K562 (cell line): Measurements from ENCODE around the gene SLC44A2. TPM values are rescaled to one million over a fixed set of nuclear protein-coding genes. Genes with fewer than 3 reads are reported as not detected.
A peak's percentile ranks its signal among the peaks of the same experiment; 100 is the strongest.

ENCODE experiments used
- BACH1 ChIP-seq: fragments of 200-800 bp; sonication (Bioruptor generic); IDR thresholded peaks from 2 replicates; pipeline ENCODE4 v1.6.1; 2016; ENCODE audit warnings: missing genetic modification characterization, missing compliant biosample characterization
- BHLHE40 ChIP-seq: IDR thresholded peaks from 2 replicates; pipeline ENCODE4 v1.6.1; 2011; ENCODE audit warnings: low read length, improper control_type of control experiment
- BMI1 ChIP-seq: fragments of 150-350 bp; IDR thresholded peaks from 2 replicates; pipeline ENCODE4 v1.6.1; 2014; ENCODE audit warnings: low read length
- BRD4 ChIP-seq: fragments of 200-600 bp; sonication (generic); IDR thresholded peaks from 2 replicates; pipeline ENCODE4 v1.6.1; 2017; ENCODE audit warnings: inconsistent platforms
- CCNT2 ChIP-seq: IDR thresholded peaks from 2 replicates; pipeline ENCODE4 v1.6.1; 2011; ENCODE audit warnings: borderline replicate concordance, low read depth, mild to moderate bottlenecking, moderate library complexity, mixed read lengths, low read length; ENCODE audit not compliant: insufficient read length; ENCODE audit errors: extremely low read depth
- CREBBP ChIP-seq: IDR thresholded peaks from one replicate; pipeline ENCODE4 v1.6.1; 2012; ENCODE audit warnings: low read depth, mild to moderate bottlenecking, control low read depth, inconsistent platforms, low read length
- EGR1 ChIP-seq: fragments of 450-650 bp; conservative IDR thresholded peaks from 2 replicates; pipeline ENCODE4 v1.6.1; 2017; ENCODE audit warnings: mild to moderate bottlenecking
- FOSL1 ChIP-seq: fragments of 200-800 bp; sonication (Bioruptor generic); conservative IDR thresholded peaks from 2 replicates; pipeline ENCODE4 v1.6.1; 2016; ENCODE audit warnings: missing genetic modification characterization, missing compliant biosample characterization
- FOXA1 ChIP-seq: fragments of 450-650 bp; IDR thresholded peaks from 2 replicates; pipeline ENCODE4 v1.6.1; 2016; ENCODE audit warnings: mild to moderate bottlenecking, borderline replicate concordance
- GABPA ChIP-seq: fragments of 200-800 bp; sonication (Bioruptor generic); conservative IDR thresholded peaks from 2 replicates; pipeline ENCODE4 v1.6.1; 2016; ENCODE audit warnings: low read depth, missing genetic modification characterization, missing compliant biosample characterization
- LARP7 ChIP-seq: fragments of 450-650 bp; IDR thresholded peaks from 2 replicates; pipeline ENCODE4 v1.6.1; 2016
- MTA1 ChIP-seq: fragments of 450-650 bp; IDR thresholded peaks from 2 replicates; pipeline ENCODE4 v1.6.1; 2017; ENCODE audit warnings: borderline replicate concordance
- REST ChIP-seq, 2 experiments: fragments of 450-650 bp; formaldehyde crosslinking in 1 of 2; IDR thresholded peaks; 2 replicates each; pipeline versions ENCODE4 v1.4.0 to v1.6.1; 2014 to 2020; ENCODE audit warnings: mild to moderate bottlenecking in 2 of 2, borderline replicate concordance in 1 of 2, low read depth in 1 of 2
- RFX7 ChIP-seq: fragments of 250-450 bp; sonication (Bioruptor Pico); IDR thresholded peaks from 2 replicates; pipeline ENCODE4 v1.5.1; 2021; ENCODE audit warnings: mild to moderate bottlenecking
- STAT5A ChIP-seq: IDR thresholded peaks from 2 replicates; pipeline ENCODE4 v1.6.1; 2012; ENCODE audit warnings: low read length, inconsistent platforms, borderline replicate concordance
- USF1 ChIP-seq: sonication (generic); formaldehyde crosslinking; IDR thresholded peaks from 2 replicates; pipeline ENCODE4 v1.9.0; 2022; ENCODE audit warnings: mild to moderate bottlenecking, missing genetic modification reagents
- ZNF449 ChIP-seq: fragments of 250-450 bp; sonication (Bioruptor Pico); IDR thresholded peaks from 2 replicates; pipeline ENCODE4 v1.8.0; 2022; ENCODE audit warnings: moderate library complexity, mild to moderate bottlenecking, inconsistent platforms
- ZNF766 ChIP-seq: fragments of 200-800 bp; sonication (Bioruptor generic); conservative IDR thresholded peaks from 2 replicates; pipeline ENCODE4 v1.6.1; 2016; ENCODE audit warnings: missing genetic modification characterization, missing compliant biosample characterization
- polyA plus RNA-seq, 8 experiments: library from polyadenylated mRNA; depleted of rRNA in 4 of 8; stranded (reverse) in 5 of 8; unstranded in 3 of 8; fragments of >200 nt; fragmentation: Nextera tagmentation in 2 of 8; fragmentation: Illumina TruSeq in 1 of 8; extraction: Ambion mirVana in 2 of 8; extraction: Trizol in 1 of 8; gene quantifications; 2 replicates each; pipeline versions ENCODE4 v1.2.1 to v1.2.3, GENCODE V29; 2011 to 2014; ENCODE audit warnings: inconsistent platforms in 1 of 8, missing spikeins in 1 of 8
- total RNA-seq, 7 experiments: library from RNA; depleted of rRNA in 6 of 7; stranded (reverse); fragments of >200 nt in 6 of 7; fragmentation: Illumina TruSeq in 2 of 7; extraction: Trizol in 2 of 7; gene quantifications; 2 replicates each; pipeline versions ENCODE4 v1.2.1 to v1.2.3, GENCODE V29; 2011 to 2021; ENCODE audit warnings: low replicate concordance in 1 of 7

The SLC44A2 gene
- total and polyA plus RNA-seq, 9 of the 15 experiments (the other 6 are each of a cell fraction or from before 2014, with no cell fraction given) = 1.1 to 34.2 (median 8.1) TPM

GRCh38 chr19:10653732-10654609 lies 28.6 kb downstream of the SLC44A2 start, which contains the start of gene ILF3 (continued):
- TF ChIP-seq EGR1 (peak; percentile 96), ZNF766 (CRISPR knock-in tag) (peak; percentile 87), REST (IDR thresholded peaks at IDR 0.05; ENCODE audit: borderline replicate concordance) (peak; percentile 99), REST (CRISPR knock-in tag; IDR thresholded peaks at IDR 0.05; ENCODE audit: low read depth) (peak; percentile 79; the same call in 1 of the 2 replicates), USF1 (CRISPR knock-in tag) (peak; percentile 99), MTA1 (peak; percentile 95), FOXA1 (no peak), BHLHE40 (peak; percentile 97), CCNT2 (peak; percentile 52), STAT5A (peak; percentile 37; the same call in 1 of the 2 replicates), BMI1 (no peak), FOSL1 (peak; percentile 70; the same call in 1 of the 2 replicates), LARP7 (no peak), CREBBP (no peak), GABPA (tag) (peak; percentile 81), RFX7 (CRISPR knock-in tag) (peak; percentile 5; the same call in 1 of the 2 replicates), ZNF449 (CRISPR knock-in tag) (peak; percentile 75), BACH1 (tag) (peak; percentile 73; the same call in 1 of the 2 replicates), BRD4 (no peak; the same call in 1 of the 2 replicates)
